Measurements from ENCODE around the gene MICAL3. TPM values are rescaled to one million over a fixed set of nuclear protein-coding genes. Genes with fewer than 3 reads are reported as not detected.

The MICAL3 gene
- polyA plus RNA-seq, 3 donors = 0.23 to 0.84 TPM; not detected in 1

GRCh38 chr22:18013947-18014346, 10.4 kb downstream of the MICAL3 start:
- no peak for DNase-seq
- Mint-ChIP-seq H3K4me1 (no peaks in the 10 kb centered on the region), H3K36me3 (no peaks in the 10 kb centered on the region), H3K27ac (no peak overlapping the region), H3K9me3 (no peaks in the 10 kb centered on the region), H3K27me3 (ENCODE audit: low read depth in 3 of 3) (peaks cover 0 to 4% (median 0%) of the 10 kb centered on the region in 3 donors), H3K4me3 (no peak overlapping the region)
- no peak overlapping the region for H3K4me2 ChIP-seq (replicated peaks; ENCODE audit: extremely low read depth, low read length, poor library complexity, severe bottlenecking)
- no peaks in the 10 kb centered on the region for H3K27me3 ChIP-seq (ENCODE audit: control insufficient read depth in 2 of 2, insufficient read depth in 2 of 2, low read length in 2 of 2)
- H3K4me3 ChIP-seq (replicated peaks in 1 of 3; ENCODE audit: low read depth in 2 of 3, low read length in 3 of 3) = no peak overlapping the region
- H3K79me2 ChIP-seq (ENCODE audit: insufficient read depth, low read length) = no peaks in the 10 kb centered on the region
- H2AFZ ChIP-seq (ENCODE audit: insufficient read depth, low read depth, low read length, poor library complexity, severe bottlenecking) = no peak overlapping the region
- H3K4me1 ChIP-seq (ENCODE audit: control insufficient read depth in 1 of 2, insufficient read depth in 2 of 2, low read length in 2 of 2) = no peaks in the 10 kb centered on the region
- H3K27ac ChIP-seq (ENCODE audit: low read depth in 1 of 2, low read length in 2 of 2) = no peak overlapping the region
- TF ChIP-seq CTCF (IDR thresholded peaks at IDR 0.05) = no peak
- intact Hi-C loops (cut with micrococcal nuclease) = no loop called here
- no peak overlapping the region for H3K9ac ChIP-seq (ENCODE audit: insufficient read depth, low read length, poor library complexity, severe bottlenecking)
- H3K9me3 ChIP-seq (replicated peaks in 1 of 2; ENCODE audit: control insufficient read depth in 1 of 2, insufficient read depth in 1 of 2, low read length in 2 of 2) = no peaks in the 10 kb centered on the region
- H4K20me1 ChIP-seq (ENCODE audit: insufficient read depth, low read length) = no peaks in the 10 kb centered on the region
- no CpG with 5 or more reads among the region's 5 CpGs for WGBS (ENCODE audit: insufficient coverage)
- H3K36me3 ChIP-seq (replicated peaks in 1 of 2; ENCODE audit: control insufficient read depth in 1 of 2, insufficient read depth in 2 of 2, low read length in 2 of 2) = no peaks in the 10 kb centered on the region

- intact Hi-C loops (cut with micrococcal nuclease) = no loop called here
- Histone ChIP-seq H3K36me3 (replicated peaks in 1 of 2; ENCODE audit: control insufficient read depth in 1 of 2, insufficient read depth in 2 of 2, low read length in 2 of 2) (no peaks in the 10 kb centered on the region), H3K27ac (ENCODE audit: low read depth in 1 of 2, low read length in 2 of 2) (no peak overlapping the region), H3K4me2 (replicated peaks; ENCODE audit: extremely low read depth, low read length, poor library complexity, severe bottlenecking) (no peak overlapping the region), H3K9ac (ENCODE audit: insufficient read depth, low read length, poor library complexity, severe bottlenecking) (no peak overlapping the region), H3K4me1 (ENCODE audit: control insufficient read depth in 1 of 2, insufficient read depth in 2 of 2, low read length in 2 of 2) (no peaks in the 10 kb centered on the region), H3K9me3 (replicated peaks in 1 of 2; ENCODE audit: control insufficient read depth in 1 of 2, insufficient read depth in 1 of 2, low read length in 2 of 2) (no peaks in the 10 kb centered on the region), H4K20me1 (ENCODE audit: insufficient read depth, low read length) (no peaks in the 10 kb centered on the region), H3K79me2 (ENCODE audit: insufficient read depth, low read length) (no peaks in the 10 kb centered on the region), H3K27me3 (ENCODE audit: control insufficient read depth in 2 of 2, insufficient read depth in 2 of 2, low read length in 2 of 2) (no peaks in the 10 kb centered on the region), H2AFZ (ENCODE audit: insufficient read depth, low read depth, low read length, poor library complexity, severe bottlenecking) (no peak overlapping the region), H3K4me3 (replicated peaks in 1 of 3; ENCODE audit: low read depth in 2 of 3, low read length in 3 of 3) (no peak overlapping the region)
- Mint-ChIP-seq H3K4me3 (peak overlapping the region in 1 of 2 donors; percentile 24), H3K27ac (no peak overlapping the region), H3K27me3 (ENCODE audit: low read depth in 3 of 3) (peaks cover 0 to 4% (median 0%) of the 10 kb centered on the region in 3 donors), H3K4me1 (no peaks in the 10 kb centered on the region), H3K36me3 (no peaks in the 10 kb centered on the region), H3K9me3 (no peaks in the 10 kb centered on the region)
- no peak for DNase-seq
- TF ChIP-seq CTCF (IDR thresholded peaks at IDR 0.05) = no peak
- no CpG with 5 or more reads among the region's 2 CpGs for WGBS (ENCODE audit: insufficient coverage)
These were observed 10.9 kb downstream of the MICAL3 start for GRCh38 chr22:18013436-18013835.

Measured in CD14-positive monocyte (primary cell).